SU-DHL-6 (cell line): ENCODE data around the gene NLGN1.

Experiments
- H2AFZ ChIP-seq: fragments of 200-600 bp; sonication (generic); 2 replicates; pipeline ENCODE4 v1.6.1; 2014; ENCODE audit warnings: low read depth, mild to moderate bottlenecking, moderate library complexity, mixed read lengths, antibody characterized with exemption, low read length; ENCODE audit not compliant: severe bottlenecking
- H3F3A ChIP-seq: fragments of 200-600 bp; shearing (Covaris generic); 2 replicates; pipeline ENCODE4 v1.6.0; 2016; ENCODE audit warnings: antibody characterized with exemption, mild to moderate bottlenecking; ENCODE audit not compliant: insufficient read depth
- H3K27ac ChIP-seq: fragments of 200-600 bp; sonication (generic); 2 replicates; pipeline ENCODE4 v1.5.1; 2016; ENCODE audit warnings: low read depth, mild to moderate bottlenecking, low read length, moderate library complexity, mixed read lengths
- H3K27me3 ChIP-seq: fragments of 200-600 bp; sonication (generic), shearing (Covaris generic); 2 replicates; pipeline ENCODE4 v1.6.0; 2014; ENCODE audit warnings: mild to moderate bottlenecking, low read length
- H3K36me3 ChIP-seq: fragments of 200-600 bp; sonication (generic); 2 replicates; pipeline ENCODE4 v1.6.1; 2014; ENCODE audit warnings: mild to moderate bottlenecking, low read length, mixed read lengths
- H3K4me2 ChIP-seq: fragments of 300-600, 200-600 bp; shearing (Covaris generic), sonication (generic); 2 replicates; pipeline ENCODE4 v1.6.0; 2014; ENCODE audit warnings: low read length, low read depth, mild to moderate bottlenecking; ENCODE audit not compliant: poor library complexity, severe bottlenecking
- H3K4me3 ChIP-seq: fragments of 200-600 bp; sonication (generic); 2 replicates; pipeline ENCODE4 v1.5.1; 2014; ENCODE audit warnings: antibody characterized with exemption, low read length, mild to moderate bottlenecking, mixed read lengths; ENCODE audit not compliant: insufficient read depth, poor library complexity, severe bottlenecking
- H3K79me2 ChIP-seq: fragments of 200-600 bp; sonication (generic); 2 replicates; pipeline ENCODE4 v1.6.1; 2014; ENCODE audit warnings: mild to moderate bottlenecking, low read length, moderate library complexity; ENCODE audit not compliant: insufficient read depth
- H3K9ac ChIP-seq: fragments of 200-600 bp; sonication (generic); 2 replicates; pipeline ENCODE4 v1.7.0; 2014; ENCODE audit warnings: mild to moderate bottlenecking, low read length
- H3K9me2 ChIP-seq: fragments of 200-600 bp; sonication (generic); replicated peaks from 2 replicates; pipeline ENCODE4 v1.6.1; 2014; ENCODE audit warnings: low read length; ENCODE audit not compliant: insufficient read depth
- H3K9me3 ChIP-seq: fragments of 200-600 bp; sonication (generic); 2 replicates; pipeline ENCODE4 v1.6.1; 2014; ENCODE audit warnings: low read length, mixed read lengths; ENCODE audit not compliant: insufficient read depth
- H4K20me1 ChIP-seq: fragments of 200-600 bp; sonication (generic); 2 replicates; pipeline ENCODE4 v1.6.1; 2014; ENCODE audit warnings: low read depth, mild to moderate bottlenecking, antibody characterized with exemption, low read length, moderate library complexity, mixed read lengths
- CTCF ChIP-seq: fragments of 200-600 bp; sonication (generic); IDR thresholded peaks from one replicate; pipeline ENCODE4 v1.5.1; 2017; ENCODE audit warnings: antibody characterized with exemption, mild to moderate bottlenecking, low read length, moderate library complexity; ENCODE audit not compliant: insufficient read depth, poor library complexity, severe bottlenecking
- EZH2phosphoT487 ChIP-seq: fragments of 200-600 bp; sonication (generic), shearing (Covaris generic); conservative IDR thresholded peaks from 2 replicates; pipeline ENCODE4 v1.6.1; 2018; ENCODE audit warnings: mild to moderate bottlenecking, antibody characterized with exemption, low read length, moderate library complexity, mixed read lengths

NLGN1 gene

GRCh38 chr3:174330303-174330702, 932.8 kb downstream of the NLGN1 start:
- H3F3A ChIP-seq = no peaks in the 10 kb centered on the region
- no peak overlapping the region for H3K4me2 ChIP-seq
- no peaks in the 10 kb centered on the region for H3K79me2 ChIP-seq
- H3K4me3 ChIP-seq = no peak overlapping the region
- no peaks in the 10 kb centered on the region for H4K20me1 ChIP-seq
- H3K27me3 ChIP-seq = no peaks in the 10 kb centered on the region
- TF ChIP-seq CTCF (no peak), EZH2phosphoT487 (no peak)
- no peak overlapping the region for H2AFZ ChIP-seq
- H3K36me3 ChIP-seq = no peaks in the 10 kb centered on the region
- no peak overlapping the region for H3K27ac ChIP-seq
- no peaks in the 10 kb centered on the region for H3K9me3 ChIP-seq
- H3K9me2 ChIP-seq = no peaks in the 10 kb centered on the region
- H3K9ac ChIP-seq = no peak overlapping the region

GRCh38 chr3:174331095-174331800, 933.7 kb downstream of the NLGN1 start:
- no peaks in the 10 kb centered on the region for H4K20me1 ChIP-seq
- H3K9ac ChIP-seq = no peak overlapping the region
- H3K4me2 ChIP-seq = no peak overlapping the region
- H3K27ac ChIP-seq = no peak overlapping the region
- H3K9me2 ChIP-seq = no peaks in the 10 kb centered on the region
- no peaks in the 10 kb centered on the region for H3F3A ChIP-seq
- H3K9me3 ChIP-seq = no peaks in the 10 kb centered on the region
- H3K4me3 ChIP-seq = no peak overlapping the region
- H3K36me3 ChIP-seq = no peaks in the 10 kb centered on the region
- no peak overlapping the region for H2AFZ ChIP-seq
- H3K27me3 ChIP-seq = no peaks in the 10 kb centered on the region
- H3K79me2 ChIP-seq = no peaks in the 10 kb centered on the region
- TF ChIP-seq EZH2phosphoT487 (no peak), CTCF (no peak)

- no peaks in the 10 kb centered on the region for H3K9me3 ChIP-seq
- no peak overlapping the region for H2AFZ ChIP-seq
- H3K4me2 ChIP-seq = no peak overlapping the region
- no peaks in the 10 kb centered on the region for H3F3A ChIP-seq
- H3K36me3 ChIP-seq = no peaks in the 10 kb centered on the region
- H4K20me1 ChIP-seq = no peaks in the 10 kb centered on the region
- H3K27me3 ChIP-seq = no peaks in the 10 kb centered on the region
- H3K9me2 ChIP-seq = no peaks in the 10 kb centered on the region
- H3K27ac ChIP-seq = no peak overlapping the region
- no peak overlapping the region for H3K4me3 ChIP-seq
- TF ChIP-seq EZH2phosphoT487 (no peak), CTCF (no peak)
- H3K79me2 ChIP-seq = no peaks in the 10 kb centered on the region
- H3K9ac ChIP-seq = no peak overlapping the region
Observed at GRCh38 chr3:174332391-174332790, 934.8 kb downstream of the NLGN1 start.
